ENCODE results near the gene ZNF184.

GRCh38 chr6:27439371-27439770, 33.5 kb downstream of the ZNF184 start:
- TF ChIP-seq CTCF (IDR thresholded peaks at IDR 0.05): no peak
- TF ChIP-seq POLR2A (IDR thresholded peaks at IDR 0.05): no peak
